Epithelial cell of esophagus (primary cell): ENCODE data around the gene C12orf42.
"Not testable (repeated sequence)": the region's sequence is repeated elsewhere in the genome, so short reads cannot be mapped to it uniquely, and the experiment has no call there.

Source experiments
- DNase-seq: peaks from one replicate; pipeline ENCODE4 v3.0.0; 2010; ENCODE audit warnings: low read depth
- H3K4me3 ChIP-seq: 2 replicates; pipeline ENCODE4 v1.5.1; 2011; ENCODE audit warnings: mild to moderate bottlenecking, low read length, control low read depth
- CTCF ChIP-seq: IDR thresholded peaks from 2 replicates; pipeline ENCODE4 v1.5.1; 2011; ENCODE audit warnings: low read depth, mild to moderate bottlenecking, low read length, control low read depth, inconsistent platforms; ENCODE audit not compliant: insufficient read depth; ENCODE audit errors: missing control alignments

The C12orf42 gene

GRCh38 chr12:103444983-103445382 lies 50.8 kb downstream of the C12orf42 start:
- DNase-seq, result no peak
- H3K4me3 ChIP-seq, result no peak overlapping the region
- no peak for TF ChIP-seq CTCF

GRCh38 chr12:103442822-103443221 lies 52.9 kb downstream of the C12orf42 start:
- TF ChIP-seq CTCF, result no peak
- no peak for DNase-seq
- H3K4me3 ChIP-seq, result no peak overlapping the region

GRCh38 chr12:103442182-103442555 lies 53.6 kb downstream of the C12orf42 start:
- H3K4me3 ChIP-seq, result no peak overlapping the region
- no peak for DNase-seq
- TF ChIP-seq CTCF, result no peak

DNA sequence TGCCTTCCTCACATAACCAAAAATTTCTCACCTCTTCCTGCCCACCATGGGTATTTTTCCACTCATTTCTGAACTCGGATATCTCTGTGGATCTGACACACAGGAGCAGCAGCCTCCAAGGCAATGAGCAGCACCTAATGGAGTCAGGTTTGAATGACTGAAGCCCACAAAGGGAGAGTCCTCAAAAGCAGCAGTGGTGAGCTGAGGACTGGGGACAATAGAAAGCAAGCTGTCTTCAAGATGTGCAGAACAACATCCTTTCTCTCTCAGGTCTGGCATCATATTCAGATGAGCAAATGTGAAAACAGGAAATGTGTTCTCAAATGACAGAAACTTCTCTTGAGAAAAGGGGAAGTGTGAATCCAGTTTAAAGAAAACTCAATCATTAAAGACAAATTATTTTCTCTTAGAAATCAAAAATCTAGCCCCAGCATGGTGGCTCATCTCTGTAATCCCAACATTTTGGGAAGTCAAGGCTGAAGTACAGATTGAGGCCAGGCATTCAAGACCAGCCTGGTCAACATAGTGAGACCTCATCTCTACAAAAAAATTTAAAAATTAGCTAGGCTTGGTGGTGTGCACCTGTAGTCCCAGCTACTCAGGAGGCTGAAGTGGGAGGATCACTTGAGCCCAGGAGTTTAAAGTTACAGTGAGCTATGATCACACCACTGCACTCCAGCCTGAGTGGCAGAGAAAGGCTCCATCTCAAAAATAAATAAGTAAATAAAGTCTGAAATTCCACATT lies 54.2 kb downstream of the C12orf42 start:
- H3K4me3 ChIP-seq, result no peak overlapping the region
- no peak for DNase-seq
- TF ChIP-seq CTCF, result no peak

- DNase-seq, H3K4me3 ChIP-seq: not testable (repeated sequence)
These were observed 61.3 kb downstream of the C12orf42 start for GRCh38 chr12:103434165-103435105.

DNA sequence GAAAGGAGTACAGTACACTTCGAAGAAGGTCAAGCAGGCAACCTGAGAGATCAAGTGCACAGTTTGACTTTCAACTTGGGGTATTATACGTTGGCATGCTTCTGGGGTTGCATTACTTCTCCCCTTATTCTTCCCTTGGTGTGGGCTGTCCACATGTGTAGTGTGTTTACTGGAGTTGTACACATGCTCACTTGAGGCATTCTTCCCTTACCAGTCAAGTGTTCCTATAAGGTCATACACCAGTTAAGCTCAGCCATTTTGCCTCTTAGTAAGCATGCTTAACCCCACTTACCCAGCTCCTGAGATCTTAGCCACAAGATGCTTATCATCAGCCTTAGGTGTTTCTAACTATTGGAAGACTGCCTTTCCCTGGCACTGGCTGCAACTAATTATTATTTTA lies 63.8 kb downstream of the C12orf42 start:
- no peak for TF ChIP-seq CTCF
- no peak overlapping the region for H3K4me3 ChIP-seq
- DNase-seq, result no peak

DNA sequence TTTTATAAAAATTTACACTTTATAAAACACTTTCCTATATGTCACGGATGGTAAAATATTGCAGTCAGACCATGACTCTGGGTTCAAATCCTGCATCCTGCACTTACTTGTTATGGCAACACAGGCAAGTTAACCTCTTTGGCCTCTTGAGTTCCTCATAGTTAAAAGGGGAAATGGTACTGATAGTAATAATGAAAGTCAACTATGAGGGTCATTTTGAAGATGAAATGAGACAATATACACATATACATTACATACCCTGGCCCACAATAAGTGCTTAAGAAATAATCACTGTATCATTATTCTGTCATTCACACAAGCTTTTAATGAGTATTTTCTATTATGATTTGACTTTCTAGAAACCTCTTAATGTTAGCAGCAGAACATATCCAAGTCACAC lies 64.4 kb downstream of the C12orf42 start:
- no peak for DNase-seq

DNA sequence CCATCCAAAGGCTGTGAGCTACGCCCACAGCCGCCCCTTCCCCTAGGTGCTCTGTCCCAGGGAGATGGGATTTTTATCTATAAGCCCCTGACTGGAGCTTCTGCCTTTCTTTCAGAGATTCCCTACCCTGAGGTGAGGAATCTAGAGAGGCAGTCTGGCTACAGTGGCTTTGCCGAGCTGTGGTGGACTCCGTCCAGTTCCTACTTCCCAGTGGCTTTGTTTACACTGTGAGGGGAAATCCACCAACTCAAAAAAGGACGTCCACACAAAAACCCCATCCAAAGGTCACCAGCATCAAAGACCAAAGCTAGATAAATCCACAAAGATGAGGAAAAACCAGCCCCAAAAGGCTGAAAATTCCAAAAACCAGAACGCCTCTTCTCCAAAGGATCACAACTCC lies 70.1 kb downstream of the C12orf42 start:
- not testable (repeated sequence) for DNase-seq

More for the DNA sequence above, 64.4 kb downstream of the C12orf42 start:
- TF ChIP-seq CTCF, result no peak
- no peak overlapping the region for H3K4me3 ChIP-seq

GRCh38 chr12:103424849-103425586 lies 70.8 kb downstream of the C12orf42 start:
- not testable (repeated sequence) for DNase-seq, H3K4me3 ChIP-seq

More for the DNA sequence above, 70.1 kb downstream of the C12orf42 start:
- H3K4me3 ChIP-seq, result not testable (repeated sequence)
